GM23338 (cell line): ENCODE results near the gene NNT.

Source experiments
- CREB1 ChIP-seq: fragments of 250-450 bp; sonication (Bioruptor Pico); IDR thresholded peaks from 2 replicates; pipeline ENCODE4 v1.5.0; 2020; ENCODE audit warnings: low read depth, mild to moderate bottlenecking, moderate library complexity
- EZH2 ChIP-seq: fragments of 200-600 bp; sonication (generic); IDR thresholded peaks from one replicate; pipeline ENCODE4 v1.8.0; 2017; ENCODE audit warnings: antibody characterized with exemption, mild to moderate bottlenecking, low read depth; ENCODE audit not compliant: unreplicated experiment
- EZH2phosphoT487 ChIP-seq: fragments of 200-600 bp; sonication (generic); IDR thresholded peaks from one replicate; pipeline ENCODE4 v1.8.1; 2018; ENCODE audit warnings: antibody characterized with exemption; ENCODE audit not compliant: unreplicated experiment
- JUNB ChIP-seq: IDR thresholded peaks from one replicate; pipeline ENCODE4 v1.6.1; 2016; ENCODE audit warnings: antibody characterized with exemption; ENCODE audit not compliant: unreplicated experiment
- NANOG ChIP-seq: IDR thresholded peaks from 2 replicates; pipeline ENCODE4 v1.6.1; 2016; ENCODE audit warnings: antibody characterized with exemption, borderline replicate concordance
- POLR2AphosphoS5 ChIP-seq: IDR thresholded peaks from 2 replicates; pipeline ENCODE4 v1.6.1; 2016; ENCODE audit warnings: antibody characterized with exemption, low read depth
- ZNF114 ChIP-seq: fragments of 250-450 bp; sonication (Bioruptor Pico); IDR thresholded peaks from 2 replicates; pipeline ENCODE4 v1.5.0; 2020; ENCODE audit warnings: mild to moderate bottlenecking, moderate library complexity
- ZNF331 ChIP-seq: fragments of 250-450 bp; sonication (Bioruptor Pico); IDR thresholded peaks from 2 replicates; pipeline ENCODE4 v1.5.0; 2020; ENCODE audit warnings: low read depth, mild to moderate bottlenecking, moderate library complexity
- TF ChIP-seq, protein P1 (sequence below), 2 experiments: fragments of 200-600 bp in 1 of 2; sonication (generic) in 1 of 2; conservative IDR thresholded peaks; 2 replicates each; pipeline versions ENCODE4 v1.5.1 to v1.6.1; 2016 to 2017; ENCODE audit warnings: antibody characterized with exemption in 2 of 2, low read depth in 2 of 2, mild to moderate bottlenecking in 2 of 2, moderate library complexity in 1 of 2
- TF ChIP-seq, protein P2 (sequence below): IDR thresholded peaks from one replicate; pipeline ENCODE4 v1.6.1; 2018; ENCODE audit warnings: antibody characterized with exemption; ENCODE audit not compliant: unreplicated experiment
- TF ChIP-seq, protein P3 (sequence below): IDR thresholded peaks from 2 replicates; pipeline ENCODE4 v1.6.1; 2016; ENCODE audit warnings: antibody characterized with exemption

DNA sequence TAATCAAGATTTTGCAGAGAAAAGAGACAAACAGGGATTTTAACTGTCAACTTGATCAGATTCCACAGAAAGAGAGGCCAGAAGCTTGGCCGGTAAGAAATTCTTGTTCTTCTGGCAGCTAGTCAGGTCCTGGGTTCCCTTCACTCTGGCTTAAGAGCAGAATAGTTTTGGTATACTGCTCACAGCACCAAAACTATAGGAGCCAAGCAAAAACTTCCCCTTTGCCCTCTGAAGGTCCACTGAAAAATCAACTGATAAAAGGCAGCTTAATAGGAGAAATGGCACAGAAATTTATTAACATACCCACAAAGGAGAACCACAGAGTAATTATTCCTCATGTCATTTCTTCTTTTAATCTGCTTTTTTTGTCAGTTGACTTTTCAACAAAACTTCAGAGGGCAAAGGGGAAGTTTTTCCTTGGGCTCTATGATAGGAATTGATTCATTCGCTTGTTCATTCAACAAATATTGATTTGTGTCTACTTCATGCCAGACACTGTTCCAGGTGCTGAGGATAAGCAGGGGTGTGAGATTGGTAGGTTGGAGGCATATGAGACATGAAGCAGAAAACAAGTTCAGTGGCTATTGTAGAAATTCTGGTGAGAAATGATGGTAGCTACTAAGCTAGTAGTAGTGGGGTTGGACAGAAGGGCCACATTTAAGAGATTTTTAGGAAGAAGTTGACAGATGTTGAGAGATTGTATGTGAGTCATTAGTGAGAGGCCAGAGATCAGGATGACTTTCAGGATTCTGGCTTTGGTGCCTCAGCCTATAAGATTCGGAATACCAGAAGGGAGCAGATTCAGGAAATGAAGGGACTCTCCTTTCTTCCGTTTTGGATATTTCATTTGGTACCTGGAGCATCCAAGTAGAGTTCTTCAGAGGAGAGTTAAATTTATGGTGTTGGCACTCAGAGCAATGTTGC, 20.6 kb upstream of the NNT start:
- no peak for TF ChIP-seq EZH2
- TF ChIP-seq EZH2phosphoT487: no peak
- TF ChIP-seq, protein P1, sequence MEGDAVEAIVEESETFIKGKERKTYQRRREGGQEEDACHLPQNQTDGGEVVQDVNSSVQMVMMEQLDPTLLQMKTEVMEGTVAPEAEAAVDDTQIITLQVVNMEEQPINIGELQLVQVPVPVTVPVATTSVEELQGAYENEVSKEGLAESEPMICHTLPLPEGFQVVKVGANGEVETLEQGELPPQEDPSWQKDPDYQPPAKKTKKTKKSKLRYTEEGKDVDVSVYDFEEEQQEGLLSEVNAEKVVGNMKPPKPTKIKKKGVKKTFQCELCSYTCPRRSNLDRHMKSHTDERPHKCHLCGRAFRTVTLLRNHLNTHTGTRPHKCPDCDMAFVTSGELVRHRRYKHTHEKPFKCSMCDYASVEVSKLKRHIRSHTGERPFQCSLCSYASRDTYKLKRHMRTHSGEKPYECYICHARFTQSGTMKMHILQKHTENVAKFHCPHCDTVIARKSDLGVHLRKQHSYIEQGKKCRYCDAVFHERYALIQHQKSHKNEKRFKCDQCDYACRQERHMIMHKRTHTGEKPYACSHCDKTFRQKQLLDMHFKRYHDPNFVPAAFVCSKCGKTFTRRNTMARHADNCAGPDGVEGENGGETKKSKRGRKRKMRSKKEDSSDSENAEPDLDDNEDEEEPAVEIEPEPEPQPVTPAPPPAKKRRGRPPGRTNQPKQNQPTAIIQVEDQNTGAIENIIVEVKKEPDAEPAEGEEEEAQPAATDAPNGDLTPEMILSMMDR (conservative IDR thresholded peaks at IDR 0.05; ENCODE audit: low read depth in 2 of 2): no peak
- TF ChIP-seq POLR2AphosphoS5: no peak
- no peak for TF ChIP-seq ZNF331 (CRISPR knock-in tag)
- no peak for TF ChIP-seq JUNB
- TF ChIP-seq, protein P2, sequence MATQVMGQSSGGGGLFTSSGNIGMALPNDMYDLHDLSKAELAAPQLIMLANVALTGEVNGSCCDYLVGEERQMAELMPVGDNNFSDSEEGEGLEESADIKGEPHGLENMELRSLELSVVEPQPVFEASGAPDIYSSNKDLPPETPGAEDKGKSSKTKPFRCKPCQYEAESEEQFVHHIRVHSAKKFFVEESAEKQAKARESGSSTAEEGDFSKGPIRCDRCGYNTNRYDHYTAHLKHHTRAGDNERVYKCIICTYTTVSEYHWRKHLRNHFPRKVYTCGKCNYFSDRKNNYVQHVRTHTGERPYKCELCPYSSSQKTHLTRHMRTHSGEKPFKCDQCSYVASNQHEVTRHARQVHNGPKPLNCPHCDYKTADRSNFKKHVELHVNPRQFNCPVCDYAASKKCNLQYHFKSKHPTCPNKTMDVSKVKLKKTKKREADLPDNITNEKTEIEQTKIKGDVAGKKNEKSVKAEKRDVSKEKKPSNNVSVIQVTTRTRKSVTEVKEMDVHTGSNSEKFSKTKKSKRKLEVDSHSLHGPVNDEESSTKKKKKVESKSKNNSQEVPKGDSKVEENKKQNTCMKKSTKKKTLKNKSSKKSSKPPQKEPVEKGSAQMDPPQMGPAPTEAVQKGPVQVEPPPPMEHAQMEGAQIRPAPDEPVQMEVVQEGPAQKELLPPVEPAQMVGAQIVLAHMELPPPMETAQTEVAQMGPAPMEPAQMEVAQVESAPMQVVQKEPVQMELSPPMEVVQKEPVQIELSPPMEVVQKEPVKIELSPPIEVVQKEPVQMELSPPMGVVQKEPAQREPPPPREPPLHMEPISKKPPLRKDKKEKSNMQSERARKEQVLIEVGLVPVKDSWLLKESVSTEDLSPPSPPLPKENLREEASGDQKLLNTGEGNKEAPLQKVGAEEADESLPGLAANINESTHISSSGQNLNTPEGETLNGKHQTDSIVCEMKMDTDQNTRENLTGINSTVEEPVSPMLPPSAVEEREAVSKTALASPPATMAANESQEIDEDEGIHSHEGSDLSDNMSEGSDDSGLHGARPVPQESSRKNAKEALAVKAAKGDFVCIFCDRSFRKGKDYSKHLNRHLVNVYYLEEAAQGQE: no peak
- TF ChIP-seq CREB1 (CRISPR knock-in tag): no peak
- TF ChIP-seq, protein P3, sequence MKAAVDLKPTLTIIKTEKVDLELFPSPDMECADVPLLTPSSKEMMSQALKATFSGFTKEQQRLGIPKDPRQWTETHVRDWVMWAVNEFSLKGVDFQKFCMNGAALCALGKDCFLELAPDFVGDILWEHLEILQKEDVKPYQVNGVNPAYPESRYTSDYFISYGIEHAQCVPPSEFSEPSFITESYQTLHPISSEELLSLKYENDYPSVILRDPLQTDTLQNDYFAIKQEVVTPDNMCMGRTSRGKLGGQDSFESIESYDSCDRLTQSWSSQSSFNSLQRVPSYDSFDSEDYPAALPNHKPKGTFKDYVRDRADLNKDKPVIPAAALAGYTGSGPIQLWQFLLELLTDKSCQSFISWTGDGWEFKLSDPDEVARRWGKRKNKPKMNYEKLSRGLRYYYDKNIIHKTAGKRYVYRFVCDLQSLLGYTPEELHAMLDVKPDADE: no peak
- no peak for TF ChIP-seq NANOG
- no peak for TF ChIP-seq ZNF114
